ENCODE data around the gene ZEB1.

- TF ChIP-seq CTCF (IDR thresholded peaks at IDR 0.05) (no peak), POLR2A (IDR thresholded peaks at IDR 0.05) (no peak)
Observed at GRCh38 chr10:31322647-31323046, 3.6 kb downstream of the ZEB1 start.

Data from breast epithelium (tissue), 3 donors.